Measurements from ENCODE around the gene SRRM4.

SRRM4 gene

GRCh38 chr12:119204131-119204530, 222.8 kb downstream of the SRRM4 start:
- DNase-seq (ENCODE audit: low read depth) = no peak

- no peak for DNase-seq (ENCODE audit: low read depth)
Measured at GRCh38 chr12:119204671-119205285, 223.4 kb downstream of the SRRM4 start.

GRCh38 chr12:119206348-119207062, 225.2 kb downstream of the SRRM4 start:
- no peak for DNase-seq (ENCODE audit: low read depth)

GRCh38 chr12:119207063-119207560, 225.8 kb downstream of the SRRM4 start:
- DNase-seq (ENCODE audit: low read depth) = no peak

- peak; percentile 0 for DNase-seq (ENCODE audit: low read depth)
Measured at GRCh38 chr12:119208626-119209061, 227.3 kb downstream of the SRRM4 start.

DNA sequence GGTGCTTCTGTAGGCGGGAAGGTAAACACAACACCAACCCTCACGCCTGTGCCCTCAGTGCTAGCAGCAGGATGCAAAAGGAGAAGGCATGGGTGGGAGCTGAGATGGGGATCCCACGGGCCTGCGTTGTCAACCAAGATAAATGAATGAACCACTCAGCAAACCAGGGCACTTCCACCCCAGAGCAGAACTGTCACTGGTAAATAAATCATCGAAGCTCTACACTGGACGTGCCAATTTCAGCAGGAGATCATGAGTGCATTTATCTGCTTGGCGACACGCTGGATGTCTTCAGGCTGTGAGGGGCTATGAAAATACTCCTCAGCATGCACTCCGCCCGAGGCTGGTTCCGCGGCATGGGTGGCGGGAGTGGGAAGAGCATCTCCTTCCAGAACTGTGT, 230.5 kb downstream of the SRRM4 start:
- DNase-seq (ENCODE audit: low read depth) = no peak

All from ELR (cell line).